ENCODE measurements around the gene VGLL4.
"Not testable (repeated sequence)": the region's sequence is repeated elsewhere in the genome, so short reads cannot be mapped to it uniquely, and the experiment has no call there.

DNA sequence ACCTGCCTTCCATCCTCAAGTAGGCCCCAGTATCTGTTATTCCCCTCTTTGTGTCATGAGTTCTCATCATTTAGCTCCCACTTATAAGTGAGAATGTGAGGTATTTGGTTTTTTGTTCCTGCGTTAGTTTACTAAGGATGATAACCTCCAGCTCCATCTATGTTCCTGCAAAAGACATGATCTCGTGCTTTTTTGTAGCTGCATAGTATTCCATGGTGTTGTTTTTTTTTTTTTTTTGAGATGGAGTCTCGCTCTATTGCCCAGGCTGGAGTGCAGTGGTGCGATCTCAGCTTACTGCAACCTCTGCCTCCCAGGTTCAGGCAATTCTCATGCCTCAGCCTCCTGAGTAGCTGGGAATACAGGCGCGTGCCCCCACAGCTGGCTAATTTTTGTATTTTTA, 41.3 kb upstream of the VGLL4 start:
- TF ChIP-seq PKNOX1 (IDR thresholded peaks at IDR 0.05); SUZ12 (IDR thresholded peaks at IDR 0.05); BHLHE40 (IDR thresholded peaks at IDR 0.05; ENCODE audit: borderline replicate concordance); NFRKB (IDR thresholded peaks at IDR 0.05); L3MBTL2 (conservative IDR thresholded peaks at IDR 0.05); ZNF384 (IDR thresholded peaks at IDR 0.05); LEF1 (IDR thresholded peaks at IDR 0.05; ENCODE audit: borderline replicate concordance); FOXK2 (IDR thresholded peaks at IDR 0.05): not testable (repeated sequence)
